GM23338 (cell line): ENCODE results near the gene FOLR1. TPM values are rescaled to one million over a fixed set of nuclear protein-coding genes. Genes with fewer than 3 reads are reported as not detected.
A peak's percentile ranks its signal among the peaks of the same experiment; 100 is the strongest.

ENCODE experiments used
- ATAC-seq: fragments of 200-7000 bp; cut with Tn5 transposase; 3 replicates; pipeline ENCODE4 v1.9.1; 2020
- DNase-seq: peaks from one replicate; pipeline ENCODE4 v3.0.0-alpha.2; 2015; ENCODE audit warnings: low spot score
- H2AFZ ChIP-seq: fragments of 200-600 bp; sonication (generic); 2 replicates; pipeline ENCODE4 v1.8.0; 2016; ENCODE audit warnings: antibody characterized with exemption, mild to moderate bottlenecking, moderate library complexity
- H3F3A ChIP-seq: fragments of 200-600 bp; sonication (generic); replicated peaks from 2 replicates; pipeline ENCODE4 v1.8.0; 2017; ENCODE audit warnings: antibody characterized with exemption, mixed run types, low read depth
- H3K27ac ChIP-seq: fragments of 200-600 bp; sonication (generic); 2 replicates; pipeline ENCODE4 v1.6.1; 2016; ENCODE audit warnings: low read depth
- H3K27me3 ChIP-seq: fragments of 200-600 bp; sonication (generic); 2 replicates; pipeline ENCODE4 v1.8.0; 2016; ENCODE audit warnings: mild to moderate bottlenecking, mixed run types, moderate library complexity; ENCODE audit not compliant: insufficient read depth
- H3K36me3 ChIP-seq: fragments of 200-600 bp; sonication (generic); 2 replicates; pipeline ENCODE4 v1.8.0; 2016; ENCODE audit warnings: mild to moderate bottlenecking; ENCODE audit not compliant: insufficient read depth
- H3K4me1 ChIP-seq: fragments of 200-600 bp; sonication (generic); 2 replicates; pipeline ENCODE4 v1.8.0; 2016; ENCODE audit warnings: mild to moderate bottlenecking, moderate library complexity; ENCODE audit not compliant: insufficient read depth
- H3K4me2 ChIP-seq: fragments of 200-600 bp; sonication (generic); 2 replicates; pipeline ENCODE4 v1.7.1; 2017; ENCODE audit warnings: mixed run types
- H3K4me3 ChIP-seq: fragments of 200-600 bp; sonication (generic); 2 replicates; pipeline ENCODE4 v1.6.1; 2016; ENCODE audit warnings: mixed run types
- H3K79me2 ChIP-seq: fragments of 200-600 bp; sonication (generic); replicated peaks from 2 replicates; pipeline ENCODE4 v1.8.0; 2017; ENCODE audit warnings: mild to moderate bottlenecking; ENCODE audit not compliant: insufficient read depth
- H3K9me2 ChIP-seq: fragments of 200-600 bp; sonication (generic); 2 replicates; pipeline ENCODE4 v1.8.0; 2017; ENCODE audit not compliant: insufficient read depth
- H4K20me1 ChIP-seq: fragments of 200-600 bp; sonication (generic); replicated peaks from 2 replicates; pipeline ENCODE4 v1.8.0; 2017; ENCODE audit warnings: mild to moderate bottlenecking; ENCODE audit not compliant: insufficient read depth
- H3K27ac Mint-ChIP-seq: 2 replicates; pipeline ENCODE4 v1.8.0; 2020; ENCODE audit warnings: inconsistent platforms, mild to moderate bottlenecking, moderate library complexity, mixed read lengths
- H3K27me3 Mint-ChIP-seq: 3 replicates; pipeline ENCODE4 v1.8.0; 2022; ENCODE audit warnings: low read depth, mild to moderate bottlenecking, moderate library complexity, mixed read lengths, inconsistent platforms; ENCODE audit not compliant: insufficient read depth, poor library complexity
- H3K36me3 Mint-ChIP-seq: 3 replicates; pipeline ENCODE4 v1.8.0; 2021; ENCODE audit warnings: low read depth, mild to moderate bottlenecking, inconsistent platforms, moderate library complexity, mixed read lengths
- H3K4me1 Mint-ChIP-seq: 3 replicates; pipeline ENCODE4 v1.8.0; 2020; ENCODE audit warnings: mild to moderate bottlenecking, inconsistent platforms, mixed read lengths
- H3K4me3 Mint-ChIP-seq: 3 replicates; pipeline ENCODE4 v1.8.0; 2021; ENCODE audit warnings: moderate library complexity, mild to moderate bottlenecking, inconsistent platforms, mixed read lengths
- H3K9me3 Mint-ChIP-seq: 3 replicates; pipeline ENCODE4 v1.8.0; 2020; ENCODE audit warnings: moderate library complexity, mild to moderate bottlenecking, inconsistent platforms, mixed read lengths
- CREB1 ChIP-seq: fragments of 250-450 bp; sonication (Bioruptor Pico); IDR thresholded peaks from 2 replicates; pipeline ENCODE4 v1.5.0; 2020; ENCODE audit warnings: low read depth, mild to moderate bottlenecking, moderate library complexity
- CTCF ChIP-seq, 2 experiments: fragments of 200-600 bp in 1 of 2; sonication (generic) in 1 of 2; conservative IDR thresholded peaks; 2 replicates each; pipeline versions ENCODE4 v1.5.1 to v1.6.1; 2016 to 2017; ENCODE audit warnings: antibody characterized with exemption in 2 of 2, low read depth in 2 of 2, mild to moderate bottlenecking in 2 of 2, moderate library complexity in 1 of 2
- ETS1 ChIP-seq: IDR thresholded peaks from 2 replicates; pipeline ENCODE4 v1.6.1; 2016; ENCODE audit warnings: antibody characterized with exemption
- EZH2 ChIP-seq: fragments of 200-600 bp; sonication (generic); IDR thresholded peaks from one replicate; pipeline ENCODE4 v1.8.0; 2017; ENCODE audit warnings: antibody characterized with exemption, mild to moderate bottlenecking, low read depth; ENCODE audit not compliant: unreplicated experiment
- EZH2phosphoT487 ChIP-seq: fragments of 200-600 bp; sonication (generic); IDR thresholded peaks from one replicate; pipeline ENCODE4 v1.8.1; 2018; ENCODE audit warnings: antibody characterized with exemption; ENCODE audit not compliant: unreplicated experiment
- JUNB ChIP-seq: IDR thresholded peaks from one replicate; pipeline ENCODE4 v1.6.1; 2016; ENCODE audit warnings: antibody characterized with exemption; ENCODE audit not compliant: unreplicated experiment
- NANOG ChIP-seq: IDR thresholded peaks from 2 replicates; pipeline ENCODE4 v1.6.1; 2016; ENCODE audit warnings: antibody characterized with exemption, borderline replicate concordance
- POLR2AphosphoS5 ChIP-seq: IDR thresholded peaks from 2 replicates; pipeline ENCODE4 v1.6.1; 2016; ENCODE audit warnings: antibody characterized with exemption, low read depth
- REST ChIP-seq: IDR thresholded peaks from one replicate; pipeline ENCODE4 v1.6.1; 2018; ENCODE audit warnings: antibody characterized with exemption; ENCODE audit not compliant: unreplicated experiment
- STAT1 ChIP-seq: IDR thresholded peaks from one replicate; pipeline ENCODE4 v1.6.1; 2016; ENCODE audit warnings: antibody characterized with exemption; ENCODE audit not compliant: unreplicated experiment
- ZNF114 ChIP-seq: fragments of 250-450 bp; sonication (Bioruptor Pico); IDR thresholded peaks from 2 replicates; pipeline ENCODE4 v1.5.0; 2020; ENCODE audit warnings: mild to moderate bottlenecking, moderate library complexity
- ZNF331 ChIP-seq: fragments of 250-450 bp; sonication (Bioruptor Pico); IDR thresholded peaks from 2 replicates; pipeline ENCODE4 v1.5.0; 2020; ENCODE audit warnings: low read depth, mild to moderate bottlenecking, moderate library complexity
- polyA plus RNA-seq: library from polyadenylated mRNA; unstranded; fragments of >200 nt; fragmentation: Nextera tagmentation; extraction: Ambion mirVana; gene quantifications from 2 replicates; pipeline ENCODE4 v1.2.1, GENCODE V29; 2016
- total RNA-seq: library from RNA; depleted of rRNA; stranded (reverse); fragments of >200 nt; shearing (Covaris generic); gene quantifications from 2 replicates; pipeline ENCODE4 v1.2.3, GENCODE V29; 2014

FOLR1 gene
- total and polyA plus RNA-seq, 2 experiments from 2014 or later, result 0.42 TPM; not detected in 1

DNA sequence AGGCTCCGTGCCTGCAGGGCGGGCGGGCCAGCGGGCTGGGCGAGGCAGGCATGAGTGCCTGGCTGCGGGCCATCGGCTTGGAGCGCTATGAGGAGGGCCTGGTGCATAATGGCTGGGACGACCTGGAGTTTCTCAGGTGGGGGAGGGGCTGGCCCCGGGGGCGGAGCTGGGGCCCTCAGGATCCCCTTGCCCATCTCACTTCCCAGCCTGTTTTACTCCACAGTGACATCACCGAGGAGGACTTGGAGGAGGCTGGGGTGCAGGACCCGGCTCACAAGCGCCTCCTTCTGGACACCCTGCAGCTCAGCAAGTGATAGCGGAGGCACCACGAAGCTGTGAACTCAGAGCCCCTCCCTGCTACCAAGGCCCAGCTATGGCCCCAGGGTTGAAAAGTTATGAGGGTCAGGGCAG lies 46.1 kb downstream of the FOLR1 start (continued):
- TF ChIP-seq ZNF331 (CRISPR knock-in tag), result no peak

GRCh38 chr11:72238492-72239312 lies 46.8 kb downstream of the FOLR1 start:
- H3K27me3 ChIP-seq, result peaks cover 55% of the 10 kb centered on the region
- no peaks in the 10 kb centered on the region for H3K79me2 ChIP-seq
- peaks cover 38% of the 10 kb centered on the region for H3K4me1 Mint-ChIP-seq
- peaks cover 33% of the 10 kb centered on the region for H3K36me3 Mint-ChIP-seq
- no peaks in the 10 kb centered on the region for H3K36me3 ChIP-seq
- H3K9me3 Mint-ChIP-seq, result peaks cover 4% of the 10 kb centered on the region; the same call in 2 of the 3 replicates
- no peaks in the 10 kb centered on the region for H3K9me2 ChIP-seq
- H3K4me1 ChIP-seq, result peaks cover 26% of the 10 kb centered on the region
- H3K4me2 ChIP-seq, result peak overlapping the region; percentile 94
- H3K4me3 ChIP-seq, result peak overlapping the region; percentile 60
- peaks cover 10% of the 10 kb centered on the region for H4K20me1 ChIP-seq
- H3K27me3 Mint-ChIP-seq, result peaks cover 55% of the 10 kb centered on the region
- peak; percentile 11 for ATAC-seq
- H3F3A ChIP-seq, result 0 out of 2 replicates have a peak, but pooled peaks cover 3% of the 10 kb centered on the region
- no peak overlapping the region for H2AFZ ChIP-seq
- peak overlapping the region; percentile 77 for H3K4me3 Mint-ChIP-seq
- H3K27ac ChIP-seq, result no peak overlapping the region
- peak; percentile 32 for DNase-seq
- no peak overlapping the region for H3K27ac Mint-ChIP-seq
- TF ChIP-seq POLR2AphosphoS5, result no peak
- no peak for TF ChIP-seq STAT1
- TF ChIP-seq CREB1 (CRISPR knock-in tag), result no peak
- no peak for TF ChIP-seq ZNF331 (CRISPR knock-in tag)
- no peak for TF ChIP-seq JUNB
- no peak for TF ChIP-seq EZH2
- TF ChIP-seq ETS1, result no peak
- TF ChIP-seq CTCF (conservative IDR thresholded peaks at IDR 0.05; ENCODE audit: low read depth in 2 of 2), result no peak
- TF ChIP-seq NANOG, result no peak
- no peak for TF ChIP-seq ZNF114 (CRISPR knock-in tag)
- no peak for TF ChIP-seq EZH2phosphoT487
- no peak for TF ChIP-seq REST
